HG03520 (cell line): ENCODE results near the gene OR13J1.

Experiments used
- ATAC-seq: cut with Tn5 transposase; IDR thresholded peaks from one replicate; pipeline ENCODE4 v1.9.1; 2021; ENCODE audit warnings: mild to moderate bottlenecking, moderate library complexity; ENCODE audit not compliant: unreplicated experiment

The OR13J1 gene

DNA sequence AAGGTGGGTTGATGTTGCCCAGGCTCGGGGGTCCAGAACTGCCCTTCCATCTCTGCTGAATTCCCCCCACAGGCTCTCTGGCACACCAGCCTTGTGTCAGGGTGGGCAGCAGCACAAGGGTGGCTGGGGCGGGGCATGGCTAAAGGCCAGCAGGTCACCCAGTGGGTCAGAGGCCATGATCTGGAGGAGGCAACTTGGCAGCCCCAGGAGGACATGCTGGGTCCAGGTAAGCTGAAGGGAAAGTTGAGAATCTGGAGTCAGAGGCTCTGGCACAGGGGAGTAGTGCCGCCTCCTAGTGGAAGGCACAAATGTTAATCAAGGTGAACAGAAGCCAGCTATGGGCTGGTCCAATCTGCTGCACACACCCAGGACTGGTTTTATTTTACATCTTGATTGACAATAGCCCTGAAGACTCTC lies 35.0 kb downstream of the OR13J1 start:
- no peak for ATAC-seq

DNA sequence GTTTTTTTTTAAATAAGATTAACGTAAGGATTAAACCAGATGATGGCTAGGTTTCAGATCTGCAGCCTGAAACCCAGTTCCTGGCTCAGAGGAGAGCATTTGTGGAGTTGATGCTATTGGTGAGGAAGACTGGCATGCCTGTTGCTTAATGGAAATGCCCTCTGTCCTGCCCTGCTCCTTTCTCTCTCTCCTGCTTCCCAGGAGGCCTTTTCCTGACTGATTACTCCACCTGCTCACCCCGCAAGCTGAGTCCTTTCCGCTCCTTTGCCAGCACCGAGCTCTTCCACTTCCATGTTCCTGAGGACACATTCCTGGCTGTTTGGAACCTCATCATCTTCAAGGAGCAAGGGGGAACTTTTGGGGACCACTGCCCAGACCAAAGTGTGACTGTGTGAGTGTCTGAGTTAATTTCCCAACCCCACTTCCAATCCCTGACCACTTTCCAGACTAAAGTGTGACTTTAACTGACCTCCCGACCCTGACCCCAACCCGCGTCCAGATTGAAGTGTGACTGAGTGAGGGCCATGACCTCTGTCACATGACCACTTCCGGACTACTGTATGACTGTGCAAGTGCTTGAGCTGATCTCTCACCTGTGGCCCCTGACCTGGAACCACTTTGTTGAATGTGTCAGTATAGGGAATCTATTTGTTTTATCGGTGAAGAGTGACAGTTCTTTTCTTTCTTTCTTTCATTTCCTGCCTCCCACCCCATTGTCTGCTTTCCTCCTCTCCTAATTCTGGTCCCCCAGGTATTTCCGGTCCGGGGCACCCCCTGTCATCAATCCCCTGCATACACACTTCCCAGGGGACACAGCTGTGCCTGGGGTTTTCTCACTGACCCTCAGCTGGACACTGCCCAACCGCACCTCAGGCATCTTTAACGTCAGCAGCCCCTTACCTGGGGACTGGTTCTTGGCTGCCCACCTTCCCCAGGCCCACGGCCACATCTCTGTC lies 35.7 kb downstream of the OR13J1 start:
- ATAC-seq: no peak

DNA sequence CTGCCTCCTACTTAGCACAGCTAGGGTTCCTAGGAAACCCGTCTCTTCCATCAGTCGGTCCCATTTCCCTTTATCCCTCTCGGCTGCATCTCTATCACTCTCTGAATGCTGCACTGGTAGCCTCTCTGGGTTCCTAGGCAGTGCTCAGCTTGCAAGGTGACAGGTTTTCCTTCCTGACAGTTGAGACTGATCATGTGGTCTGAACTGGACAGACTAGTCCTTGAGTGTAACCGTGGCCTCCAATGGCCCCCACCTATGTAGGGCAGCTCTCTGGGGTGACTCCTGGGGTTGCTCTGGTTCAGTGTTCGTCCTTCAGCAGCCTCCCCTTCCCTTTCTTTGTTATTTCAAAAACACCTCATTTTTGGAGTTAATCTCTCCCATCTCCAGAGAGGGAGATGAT lies 37.4 kb downstream of the OR13J1 start:
- ATAC-seq: no peak

DNA sequence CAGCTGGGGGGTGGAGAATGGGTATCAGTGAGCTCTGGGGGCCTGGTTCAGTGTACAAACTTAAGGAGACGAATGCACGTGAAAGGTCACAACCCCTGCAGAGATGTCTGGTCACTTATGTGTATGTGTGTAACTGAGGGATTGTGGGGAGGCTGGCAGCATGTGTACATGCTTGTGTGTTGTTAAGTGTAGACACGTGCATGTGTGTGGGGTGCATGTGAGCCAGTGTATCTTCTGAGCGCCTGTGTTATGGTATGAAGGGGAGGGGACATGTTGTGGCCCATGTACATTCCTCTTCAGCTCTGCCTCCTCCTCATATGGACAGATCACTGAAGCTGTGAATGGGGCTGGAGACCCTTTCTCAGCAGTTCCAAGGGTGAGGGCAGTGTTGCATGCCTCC lies 39.2 kb downstream of the OR13J1 start:
- ATAC-seq: no peak

DNA sequence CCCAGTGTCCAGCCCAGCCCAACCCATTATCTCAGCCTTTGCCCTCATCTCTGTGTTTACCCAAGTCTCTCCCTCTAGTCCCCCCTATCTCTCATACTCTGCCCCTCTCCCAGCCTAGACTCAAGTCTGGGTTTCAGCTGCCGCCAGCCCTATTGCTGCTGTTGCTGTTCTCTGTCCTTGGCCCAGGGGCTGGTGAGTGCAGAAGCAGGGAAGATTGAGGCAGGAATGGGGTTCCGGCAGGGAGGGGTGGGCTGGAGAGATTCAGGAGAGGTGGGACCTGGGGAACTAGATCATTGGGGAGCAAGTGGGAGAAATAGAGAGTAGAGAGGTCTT lies 40.5 kb downstream of the OR13J1 start:
- no peak for ATAC-seq

DNA sequence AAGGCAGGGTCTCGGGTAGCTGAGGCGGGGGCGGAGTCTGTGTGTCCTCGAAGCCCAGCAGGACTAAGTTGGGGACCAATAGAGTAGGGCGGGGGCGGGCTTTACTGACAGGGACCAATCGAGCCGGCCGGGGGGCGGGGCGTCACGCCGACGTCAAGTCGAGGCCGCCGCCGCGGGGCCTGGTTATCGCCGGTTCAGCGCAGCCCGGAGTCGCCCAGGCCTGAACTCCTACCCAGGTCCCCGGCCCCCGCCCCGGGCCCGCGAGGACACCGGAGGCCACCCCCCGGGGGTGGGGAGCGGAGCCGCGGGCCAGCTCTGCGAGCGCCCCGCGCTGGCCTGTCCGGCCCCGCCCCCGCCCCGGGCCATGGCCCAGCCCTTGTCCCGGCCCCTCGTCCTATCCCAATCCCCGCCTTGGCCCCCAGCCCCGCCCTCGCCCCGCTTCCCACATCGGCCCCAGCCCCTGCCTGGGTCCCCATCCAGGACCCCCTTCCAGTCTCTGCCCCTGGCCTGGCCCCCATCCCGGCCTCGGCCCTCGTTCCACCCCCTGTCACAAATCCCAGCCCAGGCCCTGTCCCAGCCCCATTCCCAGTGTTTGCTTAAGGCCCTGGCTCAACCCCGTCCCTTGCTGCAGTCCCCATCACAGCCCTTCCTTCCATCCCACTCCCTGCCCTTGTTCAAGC lies 41.0 kb downstream of the OR13J1 start, which contains the start of gene TMEM8B:
Gene TMEM8B (plus strand): TSS at position 145 of the 680 bp plus-strand sequence. CDS start 220 bp downstream, at position 365.
- peak; percentile 62 for ATAC-seq

DNA sequence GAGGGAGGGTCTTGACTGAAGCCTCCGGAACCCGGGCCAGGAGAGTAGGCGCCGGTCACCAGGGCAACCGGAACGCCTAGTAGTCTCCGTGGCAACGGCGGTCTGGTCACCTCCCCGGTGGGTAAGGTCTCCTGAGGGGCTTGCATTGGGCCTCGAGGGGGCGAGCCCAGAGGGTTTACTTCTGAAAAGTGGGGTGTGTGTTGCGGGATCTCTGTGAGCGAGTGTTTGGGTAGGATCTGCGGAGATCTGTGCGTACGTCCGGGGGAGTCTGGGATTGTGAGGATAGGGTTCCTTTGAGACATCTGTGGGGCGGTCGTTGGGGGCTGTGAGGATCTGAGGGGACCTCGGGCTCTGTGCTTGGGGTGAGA lies 41.5 kb downstream of the OR13J1 start, which contains the start of gene FAM221B:
Gene FAM221B (minus strand): TSS at position 17 of the 368 bp plus-strand sequence. CDS start 2,571 bp downstream, outside the sequence.
- ATAC-seq: no peak

DNA sequence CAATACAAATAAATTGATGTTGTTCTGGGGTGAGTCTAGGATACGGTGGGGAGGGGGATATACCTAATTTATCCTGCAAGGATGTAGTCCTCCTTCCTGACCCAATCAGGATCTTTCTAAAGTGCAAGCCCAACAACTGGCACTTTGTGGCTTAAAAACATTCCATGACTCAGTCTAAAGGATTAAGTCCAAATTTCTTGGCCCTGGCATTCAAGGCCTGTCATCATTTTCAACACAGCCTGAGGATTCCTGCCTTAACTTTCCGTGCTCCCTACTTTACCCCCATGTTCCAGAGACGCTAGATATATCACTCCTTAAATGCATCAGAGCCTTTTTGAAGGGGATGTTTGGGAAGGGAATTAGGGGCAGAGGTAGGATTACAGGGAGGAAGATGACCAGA lies 42.7 kb downstream of the OR13J1 start:
- ATAC-seq: no peak

DNA sequence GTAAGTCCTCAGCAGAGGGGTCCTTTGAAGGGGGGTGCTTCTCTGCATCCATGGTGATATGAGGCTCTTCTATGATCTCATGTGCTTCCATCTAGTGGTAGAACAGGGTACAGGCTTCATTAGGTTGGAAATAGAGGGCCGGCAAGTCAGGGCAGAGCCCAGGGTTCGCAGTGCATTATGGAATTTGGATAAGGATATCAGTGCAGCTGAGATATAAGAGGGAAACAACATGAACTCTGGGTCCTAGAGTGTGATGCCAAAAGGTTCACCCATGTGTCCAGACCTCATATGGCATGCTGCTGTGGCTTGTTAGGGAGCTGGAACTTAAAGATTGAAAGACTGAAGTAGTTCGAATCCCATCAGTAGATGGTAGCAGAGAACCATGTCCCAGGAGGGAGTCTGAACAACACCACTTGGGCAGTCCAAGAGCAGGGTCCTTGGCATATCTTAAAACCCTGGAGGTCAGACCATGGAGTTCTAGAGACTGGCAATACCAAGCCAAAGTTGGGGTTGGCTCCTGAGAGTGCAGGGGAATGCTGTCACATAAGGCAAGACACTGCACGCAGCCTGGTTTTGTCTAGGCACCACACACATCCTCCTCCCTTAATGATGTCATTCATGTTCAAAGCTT lies 44.0 kb downstream of the OR13J1 start:
- ATAC-seq: no peak

DNA sequence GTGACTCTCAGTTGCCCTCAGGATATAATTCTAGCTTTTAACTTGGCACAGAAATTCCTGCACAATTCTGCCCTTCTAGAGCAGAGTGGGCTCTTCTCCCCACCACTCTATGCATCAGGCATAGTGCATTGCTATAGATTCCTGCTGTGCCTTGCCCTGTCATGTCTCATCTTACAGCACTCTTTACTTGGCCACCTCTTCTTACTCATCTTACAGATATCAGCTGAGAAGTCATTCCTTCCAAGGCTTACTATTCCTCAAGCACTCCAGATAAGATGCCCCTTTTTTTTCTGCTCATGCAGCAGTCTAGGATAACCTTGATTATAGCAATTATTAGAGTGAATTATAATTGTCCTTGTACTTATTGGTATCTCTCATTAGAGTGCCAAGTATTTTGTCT lies 47.3 kb downstream of the OR13J1 start:
- no peak for ATAC-seq

DNA sequence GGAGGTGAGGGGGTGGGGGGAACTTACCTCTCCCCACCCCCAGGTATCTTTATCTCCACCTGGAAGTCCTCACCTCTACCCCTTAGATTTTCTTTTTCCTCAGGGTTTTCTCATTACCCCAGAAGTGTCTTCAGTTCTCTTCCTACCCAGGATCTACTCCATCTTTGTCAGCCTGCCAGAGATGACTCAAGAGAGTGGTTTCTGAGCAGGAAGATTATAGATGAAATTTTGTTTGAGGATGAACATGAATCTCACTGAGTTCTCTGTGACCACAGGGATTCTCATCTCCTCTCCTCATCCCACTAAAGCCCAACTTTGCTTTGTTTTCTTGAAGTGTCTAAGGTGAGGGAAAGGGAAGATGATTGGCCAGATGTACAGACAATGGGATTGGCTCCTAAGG lies 50.1 kb downstream of the OR13J1 start:
- no peak for ATAC-seq
